GM10266 (cell line): Measurements from ENCODE around the gene IL1RL2.

ENCODE experiments used
- DNase-seq: peaks from one replicate; pipeline ENCODE4 v3.0.0; 2012; ENCODE audit errors: extremely low spot score
- CTCF ChIP-seq: IDR thresholded peaks from 2 replicates; pipeline ENCODE4 v1.5.1; 2012; ENCODE audit warnings: mild to moderate bottlenecking, low read depth; ENCODE audit not compliant: control insufficient read depth, insufficient read depth; ENCODE audit errors: missing control alignments

The IL1RL2 gene

GRCh38 chr2:102141970-102142828 lies 44.6 kb upstream of the IL1RL2 start, which contains the start of gene IL1R1:
TSS of gene IL1R1 (plus strand) at chr2:102142746. CDS start at chr2:102157725, 14,979 bp downstream.
- DNase-seq, result no peak
- no peak for TF ChIP-seq CTCF

DNA sequence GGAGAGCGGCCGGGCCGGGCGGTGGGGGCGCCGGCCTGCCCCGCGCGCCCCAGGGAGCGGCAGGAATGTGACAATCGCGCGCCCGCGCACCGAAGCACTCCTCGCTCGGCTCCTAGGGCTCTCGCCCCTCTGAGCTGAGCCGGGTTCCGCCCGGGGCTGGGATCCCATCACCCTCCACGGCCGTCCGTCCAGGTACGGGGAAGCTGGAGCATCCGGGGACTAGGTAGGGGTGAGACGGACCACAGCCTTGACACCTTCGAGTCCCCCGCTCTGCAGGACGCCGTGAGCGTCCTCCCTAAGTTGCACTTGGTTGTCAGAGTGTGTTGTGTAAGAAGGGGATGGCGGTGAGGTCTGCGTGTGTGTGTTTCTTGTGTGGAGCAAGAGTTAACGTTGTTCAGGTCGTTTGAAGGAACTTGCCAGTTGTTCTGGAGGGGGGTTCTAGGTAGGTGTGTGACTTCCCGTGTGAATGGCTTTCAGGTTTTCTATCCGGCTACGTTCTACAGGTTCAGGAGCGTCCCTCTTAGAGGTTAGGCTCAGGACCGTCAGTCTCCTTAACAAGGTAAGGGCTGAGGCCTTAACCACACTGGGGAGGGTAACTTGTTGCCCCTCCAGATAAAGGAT lies 43.9 kb upstream of the IL1RL2 start:
- DNase-seq, result no peak
- TF ChIP-seq CTCF, result no peak

- no peak for TF ChIP-seq CTCF
- DNase-seq, result no peak
Observed at GRCh38 chr2:102143450-102143985, 43.3 kb upstream of the IL1RL2 start.

DNA sequence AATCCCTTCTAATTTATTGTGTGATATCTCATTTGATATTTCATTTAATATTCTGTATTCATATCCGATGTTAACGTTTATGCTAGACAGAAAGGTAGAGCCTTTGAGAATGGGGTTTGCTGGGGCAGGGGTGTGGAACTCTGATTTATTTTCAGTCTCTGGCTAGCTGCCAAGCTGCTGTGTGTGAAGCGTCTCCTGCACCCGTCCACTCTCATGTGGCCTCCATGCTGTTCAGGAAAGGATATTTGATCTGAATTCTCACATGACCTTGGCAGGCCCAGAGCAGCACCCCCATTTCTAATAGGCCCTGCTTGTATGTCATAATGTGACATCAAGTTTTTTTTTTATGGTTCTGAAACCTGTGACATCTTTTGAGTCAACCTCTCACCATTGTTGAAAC lies 42.7 kb upstream of the IL1RL2 start:
- TF ChIP-seq CTCF, result no peak
- DNase-seq, result no peak

DNA sequence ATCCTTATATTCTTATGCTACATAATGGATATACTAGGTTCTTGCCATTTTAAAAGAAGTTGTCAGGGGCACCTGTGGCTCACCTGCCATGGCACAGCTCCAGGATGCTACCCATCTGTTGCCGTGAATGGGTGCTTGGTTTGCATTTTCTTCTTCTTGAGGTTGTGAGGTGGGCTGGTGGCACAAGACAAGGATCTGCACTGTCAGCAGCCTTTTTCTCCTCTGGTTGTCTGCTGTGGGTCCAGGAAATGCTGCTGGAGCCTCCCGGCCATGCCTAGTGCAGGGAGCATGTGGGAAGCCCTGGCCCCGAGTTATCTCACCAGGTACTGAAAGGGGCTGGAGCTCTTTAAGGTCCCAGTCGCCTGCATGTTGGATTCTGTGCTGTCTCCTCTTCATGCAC lies 41.7 kb upstream of the IL1RL2 start:
- no peak for TF ChIP-seq CTCF

GRCh38 chr2:102145934-102146333 lies 40.9 kb upstream of the IL1RL2 start:
- no peak for TF ChIP-seq CTCF
- no peak for DNase-seq

More for the DNA sequence above, 41.7 kb upstream of the IL1RL2 start:
- DNase-seq, result no peak

DNA sequence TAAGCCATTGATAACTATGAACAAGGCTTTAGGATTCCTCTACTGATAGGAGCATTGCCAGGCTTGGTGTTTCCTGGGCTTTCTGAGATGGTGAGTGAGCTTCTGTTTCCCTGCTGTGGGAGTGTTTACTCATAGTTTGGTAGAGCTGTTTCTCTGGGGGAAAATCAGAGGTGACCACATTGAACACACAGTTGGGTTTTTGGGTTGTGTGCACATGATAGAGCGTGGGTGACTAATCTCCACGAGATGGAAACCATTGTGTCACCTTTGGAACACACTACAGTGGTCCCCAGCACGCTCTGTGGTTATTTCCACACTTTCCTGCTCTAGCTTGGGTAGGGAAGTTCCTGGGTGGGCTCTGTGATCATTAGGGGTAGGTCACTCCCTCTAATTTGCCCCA lies 38.9 kb upstream of the IL1RL2 start:
- no peak for TF ChIP-seq CTCF
- DNase-seq, result no peak
